ENCODE data around the gene OTP. TPM values are rescaled to one million over a fixed set of nuclear protein-coding genes. Genes with fewer than 3 reads are reported as not detected.
A peak's percentile ranks its signal among the peaks of the same experiment; 100 is the strongest.

The OTP gene
- total and polyA plus RNA-seq, 10 of the 15 experiments (the other 5 are each of a cell fraction or from before 2014, with no cell fraction given): 0.31 to 8.8 (median 2.4) TPM

- H3K9me3 ChIP-seq (replicated peaks; ENCODE audit: control insufficient read depth, insufficient read depth, low read length): no peaks in the 10 kb centered on the region
- no peaks in the 10 kb centered on the region for H3K27me3 ChIP-seq (replicated peaks in 1 of 2; ENCODE audit: control insufficient read depth in 2 of 2, insufficient read depth in 2 of 2, low read length in 1 of 2)
- WGBS (ENCODE audit: insufficient coverage, insufficient replicate concordance, low lambda C conversion rate, missing lambda C conversion rate): 2% methylated on average over 2 of the region's 2 CpGs
- RAD21 ChIA-PET (ENCODE audit: unreplicated experiment): interaction anchor here (1.3 to 1.5 kb wide), 2 partner anchors 14 to 18 kb away, joined by 3 to 4 read pairs; no protein-coding TSS in a partner anchor
- H3K27ac ChIP-seq (ENCODE audit: control insufficient read depth, insufficient read depth): no peak overlapping the region
- in situ Hi-C loops (cut with MboI) (no loop called here), intact Hi-C loops (cut with micrococcal nuclease; ENCODE audit: unreplicated experiment) (loop anchor here (2.0 kb wide), 1 partner anchor 26 kb away; no protein-coding TSS in a partner anchor)
- no peak overlapping the region for H2AFZ ChIP-seq (ENCODE audit: control insufficient read depth, low read depth, low read length)
- no TSS peak for BruUV-seq (replicated peaks)
- ATAC-seq (peak; percentile 20; the same call in 2 of the 3 replicates), FAIRE-seq (no peak), DNase-seq (ENCODE audit: low read depth, low spot score) (no peak)
- SMC1A ChIA-PET (ENCODE audit: uncharacterized antibody, unreplicated experiment): interaction anchor here (0.6 kb wide), 1 partner anchor 157 kb away, joined by 3 read pairs; no protein-coding TSS in a partner anchor
- TF ChIP-seq E2F4 (IDR thresholded peaks at IDR 0.05; ENCODE audit: low read depth, low read length): no peak
- TF ChIP-seq, protein P1, sequence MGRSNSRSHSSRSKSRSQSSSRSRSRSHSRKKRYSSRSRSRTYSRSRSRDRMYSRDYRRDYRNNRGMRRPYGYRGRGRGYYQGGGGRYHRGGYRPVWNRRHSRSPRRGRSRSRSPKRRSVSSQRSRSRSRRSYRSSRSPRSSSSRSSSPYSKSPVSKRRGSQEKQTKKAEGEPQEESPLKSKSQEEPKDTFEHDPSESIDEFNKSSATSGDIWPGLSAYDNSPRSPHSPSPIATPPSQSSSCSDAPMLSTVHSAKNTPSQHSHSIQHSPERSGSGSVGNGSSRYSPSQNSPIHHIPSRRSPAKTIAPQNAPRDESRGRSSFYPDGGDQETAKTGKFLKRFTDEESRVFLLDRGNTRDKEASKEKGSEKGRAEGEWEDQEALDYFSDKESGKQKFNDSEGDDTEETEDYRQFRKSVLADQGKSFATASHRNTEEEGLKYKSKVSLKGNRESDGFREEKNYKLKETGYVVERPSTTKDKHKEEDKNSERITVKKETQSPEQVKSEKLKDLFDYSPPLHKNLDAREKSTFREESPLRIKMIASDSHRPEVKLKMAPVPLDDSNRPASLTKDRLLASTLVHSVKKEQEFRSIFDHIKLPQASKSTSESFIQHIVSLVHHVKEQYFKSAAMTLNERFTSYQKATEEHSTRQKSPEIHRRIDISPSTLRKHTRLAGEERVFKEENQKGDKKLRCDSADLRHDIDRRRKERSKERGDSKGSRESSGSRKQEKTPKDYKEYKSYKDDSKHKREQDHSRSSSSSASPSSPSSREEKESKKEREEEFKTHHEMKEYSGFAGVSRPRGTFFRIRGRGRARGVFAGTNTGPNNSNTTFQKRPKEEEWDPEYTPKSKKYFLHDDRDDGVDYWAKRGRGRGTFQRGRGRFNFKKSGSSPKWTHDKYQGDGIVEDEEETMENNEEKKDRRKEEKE (IDR thresholded peaks at IDR 0.05): no peak
- no peak for TF ChIP-seq TBL1XR1 (IDR thresholded peaks at IDR 0.05; ENCODE audit: low read depth, low read length)
- no peak for TF ChIP-seq ZNF274 (IDR thresholded peaks at IDR 0.05; ENCODE audit: insufficient read depth, insufficient read length)
- TF ChIP-seq MYC (IDR thresholded peaks at IDR 0.05; ENCODE audit: insufficient read depth, insufficient read length, insufficient replicate concordance, low read length, severe bottlenecking): no peak
- TF ChIP-seq POLR2AphosphoS5 (IDR thresholded peaks at IDR 0.05; ENCODE audit: low read length): no peak
- TF ChIP-seq ZNF384 (IDR thresholded peaks at IDR 0.05; ENCODE audit: borderline replicate concordance, low read depth, low read length): no peak
- TF ChIP-seq EP300 (IDR thresholded peaks at IDR 0.05; ENCODE audit: borderline replicate concordance in 1 of 2, control insufficient read depth in 1 of 2, low read depth in 2 of 2, low read length in 2 of 2): no peak
- TF ChIP-seq JUND (IDR thresholded peaks at IDR 0.05; ENCODE audit: low read depth, low read length): no peak
- TF ChIP-seq, protein P2, sequence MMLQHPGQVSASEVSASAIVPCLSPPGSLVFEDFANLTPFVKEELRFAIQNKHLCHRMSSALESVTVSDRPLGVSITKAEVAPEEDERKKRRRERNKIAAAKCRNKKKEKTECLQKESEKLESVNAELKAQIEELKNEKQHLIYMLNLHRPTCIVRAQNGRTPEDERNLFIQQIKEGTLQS (IDR thresholded peaks at IDR 0.05; ENCODE audit: borderline replicate concordance, extremely low read depth, low read depth, low read length): no peak
- TF ChIP-seq DPF2 (IDR thresholded peaks at IDR 0.05): no peak
- no peak for TF ChIP-seq ZNF207 (IDR thresholded peaks at IDR 0.05; ENCODE audit: borderline replicate concordance)
- no peak for TF ChIP-seq SP1 (IDR thresholded peaks at IDR 0.05; ENCODE audit: low read depth, low read length)
- TF ChIP-seq CBFB (IDR thresholded peaks at IDR 0.05; ENCODE audit: low read depth): no peak
- TF ChIP-seq ASH2L (IDR thresholded peaks at IDR 0.05; ENCODE audit: borderline replicate concordance, low read depth): no peak
- no peak for TF ChIP-seq ZNF217 (IDR thresholded peaks at IDR 0.05)
- no peak for TF ChIP-seq IRF4 (IDR thresholded peaks at IDR 0.05; ENCODE audit: low read depth, low read length)
- TF ChIP-seq SPI1 (IDR thresholded peaks at IDR 0.05; ENCODE audit: borderline replicate concordance, insufficient read depth, low read depth, low read length): no peak
- no peak for TF ChIP-seq CREM (IDR thresholded peaks at IDR 0.05; ENCODE audit: low read depth)
- H3K36me3 ChIP-seq (ENCODE audit: control insufficient read depth in 2 of 2, insufficient read depth in 2 of 2, low read length in 1 of 2): no peaks in the 10 kb centered on the region
- no peak overlapping the region for H3K9ac ChIP-seq (ENCODE audit: control insufficient read depth, insufficient read depth, low read length)
- H3K4me1 ChIP-seq (ENCODE audit: control insufficient read depth, insufficient read depth, low read length): no peaks in the 10 kb centered on the region
- H4K20me1 ChIP-seq (ENCODE audit: control insufficient read depth, insufficient read depth): no peaks in the 10 kb centered on the region
- no peak overlapping the region for H3K4me3 ChIP-seq
- H3K4me2 ChIP-seq (ENCODE audit: control insufficient read depth, insufficient read depth): no peak overlapping the region
- CTCF ChIA-PET: interaction anchor here (1.2 kb wide), 1 partner anchor 56 kb away, joined by 3 read pairs; no protein-coding TSS in a partner anchor
- H3K79me2 ChIP-seq (ENCODE audit: control insufficient read depth, insufficient read depth, low read length): no peaks in the 10 kb centered on the region
- POLR2A ChIA-PET: interaction anchor here (0.6 kb wide), 1 partner anchor 542 kb away, joined by 4 read pairs; no protein-coding TSS in a partner anchor
These were observed 21.6 kb downstream of the OTP start for GRCh38 chr5:77616920-77617319.
